ENCODE data around the gene FAM13A. TPM values are rescaled to one million over a fixed set of nuclear protein-coding genes. Genes with fewer than 3 reads are reported as not detected.

Gene FAM13A
- total and polyA plus RNA-seq, 2 donors (not counting 3 experiments of a cell fraction or from before 2014, with no cell fraction given) = 3.3 to 10.5 TPM

GRCh38 chr4:88866862-88867550, 190.0 kb downstream of the FAM13A start:
- Histone ChIP-seq H3K27me3 (ENCODE audit: control insufficient read depth in 2 of 2, insufficient read depth in 2 of 2, low read length in 2 of 2) (no peaks in the 10 kb centered on the region), H3K4me3 (replicated peaks in 1 of 3; ENCODE audit: insufficient read depth in 1 of 3, low read depth in 1 of 3, low read length in 3 of 3) (no peak overlapping the region), H4K20me1 (replicated peaks; ENCODE audit: control insufficient read depth, extremely low read depth, insufficient read depth, low read length) (no peaks in the 10 kb centered on the region), H3K9me1 (replicated peaks; ENCODE audit: control insufficient read depth, extremely low read depth, insufficient read depth, low read length) (no peaks in the 10 kb centered on the region), H3K27ac (ENCODE audit: insufficient read depth, low read depth, low read length) (peak overlapping the region; percentile 84), H3K4me1 (ENCODE audit: control insufficient read depth, extremely low read depth, insufficient read depth, low read length) (peaks cover 38% of the 10 kb centered on the region), H3K9me3 (replicated peaks; ENCODE audit: control insufficient read depth, insufficient read depth, low read length) (no peaks in the 10 kb centered on the region), H3K4me2 (ENCODE audit: insufficient read depth, low read length) (peak overlapping the region; percentile 52), H3K9ac (replicated peaks; ENCODE audit: extremely low read depth, insufficient read depth, low read length) (peak overlapping the region; percentile 47), H3K36me3 (ENCODE audit: control insufficient read depth in 2 of 2, extremely low read depth in 1 of 2, insufficient read depth in 2 of 2, low read length in 2 of 2) (no peaks in the 10 kb centered on the region), H3K79me2 (ENCODE audit: control insufficient read depth, insufficient read depth, low read length) (no peaks in the 10 kb centered on the region), H2AFZ (ENCODE audit: low read depth, low read length) (no peak overlapping the region)
- TSS peak; percentile 91 for BruUV-seq (replicated peaks)
- intact Hi-C loops (cut with micrococcal nuclease) = loop anchor here (2.0 to 10.0 kb wide), 3 partner anchors 24 to 262 kb away; no protein-coding TSS in a partner anchor
- TF ChIP-seq MAX (IDR thresholded peaks at IDR 0.05; ENCODE audit: insufficient read depth, insufficient read length) = no peak
- TF ChIP-seq EZH2 (IDR thresholded peaks at IDR 0.05; ENCODE audit: borderline replicate concordance, low read depth, low read length, severe bottlenecking) = no peak
- TF ChIP-seq CTCF (IDR thresholded peaks at IDR 0.05; ENCODE audit: extremely low read depth in 1 of 2, insufficient read depth in 1 of 2, low read depth in 1 of 2, low read length in 2 of 2) = no peak
- TF ChIP-seq JUN (IDR thresholded peaks at IDR 0.05; ENCODE audit: borderline replicate concordance, insufficient read depth, insufficient read length, low read depth) = peak; percentile 81
- TF ChIP-seq GATA2 (IDR thresholded peaks at IDR 0.05; ENCODE audit: insufficient read depth, insufficient read length, low read depth, low read length) = peak; percentile 60
- peak; percentile 85 for TF ChIP-seq FOS (IDR thresholded peaks at IDR 0.05; ENCODE audit: borderline replicate concordance, insufficient read depth, low read length)
- no peak for TF ChIP-seq POLR2AphosphoS5 (IDR thresholded peaks at IDR 0.05; ENCODE audit: insufficient read depth, low read depth, low read length)
- no peak for TF ChIP-seq MYC (IDR thresholded peaks at IDR 0.05; ENCODE audit: low read depth, low read length)
- peak; percentile 70 for FAIRE-seq
- peak; percentile 83 for DNase-seq (ENCODE audit: low read depth, low spot score)
- CTCF ChIA-PET = no interaction called here
- POLR2A ChIA-PET = no interaction called here
- dilution Hi-C loops (cut with MboI; ENCODE audit: extremely low pct_ligation_motif_present, low sequenced_read_pairs) = no loop called here
